Panc1 (cell line): ENCODE data around the gene SCCPDH. TPM values are rescaled to one million over a fixed set of nuclear protein-coding genes. Genes with fewer than 3 reads are reported as not detected.

Experiments
- ATAC-seq: fragments of 200-7000 bp; cut with Tn5 transposase; 2 replicates; pipeline ENCODE4 v1.9.1; 2020; ENCODE audit warnings: mild to moderate bottlenecking, moderate library complexity
- BruUV-seq: library from RNA; stranded (reverse); fragments of 400-500 nt; replicated peaks from 2 replicates; lab custom pipeline; 2021; lab: Mats Ljungman, UMichigan
- CTCF ChIA-PET: fragments of 300-600 bp; sonication (Branson Sonifier 250); formaldehyde crosslinking; loops from one replicate; lab custom pipeline; 2022; ENCODE audit warnings: antibody characterized with exemption; lab: Charles Lee
- POLR2A ChIA-PET: fragments of 300-600 bp; sonication (Branson Sonifier 250); formaldehyde crosslinking; loops from one replicate; lab custom pipeline; 2022; ENCODE audit warnings: antibody characterized with exemption; lab: Charles Lee
- DNase-seq: peaks from one replicate; pipeline ENCODE4 v3.0.0-alpha.2; 2010; ENCODE audit warnings: low read depth, low spot score
- H3K27ac ChIP-seq: 2 replicates; pipeline ENCODE4 v1.5.1; 2011; ENCODE audit warnings: mild to moderate bottlenecking, low read length, inconsistent platforms
- H3K27me3 ChIP-seq: fragments of 200-500 bp; sonication (Bioruptor generic); 2 replicates; pipeline ENCODE4 v1.6.0; 2014; ENCODE audit warnings: low read length, inconsistent platforms; ENCODE audit not compliant: control insufficient read depth, insufficient read depth
- H3K36me3 ChIP-seq: fragments of 200-500 bp; sonication (Bioruptor generic); 2 replicates; pipeline ENCODE4 v1.5.1; 2014; ENCODE audit warnings: inconsistent platforms, mild to moderate bottlenecking, low read length, moderate library complexity; ENCODE audit not compliant: control insufficient read depth, insufficient read depth
- H3K4me1 ChIP-seq: 2 replicates; pipeline ENCODE4 v1.5.1; 2011; ENCODE audit warnings: inconsistent platforms, mild to moderate bottlenecking, low read length, moderate library complexity; ENCODE audit not compliant: control insufficient read depth, insufficient read depth
- H3K4me3 ChIP-seq, 2 experiments: 2 replicates each; pipeline ENCODE4 v1.5.1; 2011 to 2012; ENCODE audit warnings: low read depth in 2 of 2, low read length in 2 of 2, mild to moderate bottlenecking in 2 of 2, inconsistent platforms in 1 of 2, moderate library complexity in 1 of 2
- H3K9me3 ChIP-seq: fragments of 200-500 bp; sonication (Bioruptor generic); 2 replicates; pipeline ENCODE4 v1.5.1; 2014; ENCODE audit warnings: low read depth, mild to moderate bottlenecking, inconsistent platforms, low read length, moderate library complexity; ENCODE audit not compliant: control insufficient read depth, insufficient read depth
- POLR2AphosphoS5 ChIP-seq: IDR thresholded peaks from 2 replicates; pipeline ENCODE4 v1.6.1; 2012; ENCODE audit warnings: mild to moderate bottlenecking, low read depth, low read length, moderate library complexity
- SIN3A ChIP-seq: IDR thresholded peaks from 2 replicates; pipeline ENCODE4 v1.6.1; 2012; ENCODE audit warnings: low read depth, mild to moderate bottlenecking, low read length, moderate library complexity, borderline replicate concordance; ENCODE audit not compliant: insufficient read depth
- TCF7L2 ChIP-seq: IDR thresholded peaks from 2 replicates; pipeline ENCODE4 v1.6.1; 2011; ENCODE audit warnings: mild to moderate bottlenecking, low read depth, low read length, inconsistent platforms
- in situ Hi-C: cut with HindIII; loops from 2 replicates; pipeline ENCODE4 v1.10.0; 2016; ENCODE audit warnings: low sequenced_read_pairs, low pct_unique_long_range_greater_than_20kb
- intact Hi-C: fragments of 100-400 bp; cut with micrococcal nuclease; formaldehyde crosslinking; loops from one replicate; pipeline ENCODE4 v1.10.0; 2022; ENCODE audit not compliant: unreplicated experiment
- total RNA-seq: library from RNA; stranded (reverse); gene quantifications from one replicate; pipeline ENCODE4 v1.2.1, GENCODE V29; 2021; ENCODE audit not compliant: unreplicated experiment
- TF ChIP-seq, protein P1 (sequence below), 2 experiments: IDR thresholded peaks; 2 replicates each; pipeline ENCODE4 v1.6.1; 2011 to 2012; ENCODE audit warnings: low read depth in 2 of 2, control low read depth in 1 of 2, low read length in 1 of 2, mild to moderate bottlenecking in 1 of 2, moderate library complexity in 1 of 2; ENCODE audit not compliant: insufficient read depth in 1 of 2
- TF ChIP-seq, protein P2 (sequence below): fragments of 450-650 bp; IDR thresholded peaks from 2 replicates; pipeline ENCODE4 v1.5.1; 2017; ENCODE audit warnings: mild to moderate bottlenecking

SCCPDH gene
- total RNA-seq, 1 experiment from 2014 or later: 40.2 TPM

DNA sequence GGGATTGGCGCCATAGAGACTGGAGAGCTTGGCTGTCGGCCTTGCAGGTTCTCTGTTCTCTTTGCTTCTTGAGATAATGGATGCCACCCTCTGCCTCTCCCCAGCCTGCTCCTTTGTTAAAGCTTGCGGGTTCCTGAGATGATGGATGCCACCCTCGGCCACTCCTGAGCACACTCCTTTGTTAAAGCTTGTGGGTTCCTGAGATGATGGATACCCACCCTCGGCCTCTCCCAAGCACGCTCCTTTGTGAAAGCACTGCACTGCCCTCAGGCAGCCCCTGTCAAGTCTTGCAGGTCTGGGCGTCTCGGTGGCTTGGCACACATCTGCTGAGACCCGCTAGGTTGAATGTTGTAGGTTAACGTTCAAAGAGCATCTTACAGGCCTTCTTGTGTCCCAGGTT is 76.5 kb downstream of the SCCPDH start:
- no peak for DNase-seq
- TF ChIP-seq, protein P1, sequence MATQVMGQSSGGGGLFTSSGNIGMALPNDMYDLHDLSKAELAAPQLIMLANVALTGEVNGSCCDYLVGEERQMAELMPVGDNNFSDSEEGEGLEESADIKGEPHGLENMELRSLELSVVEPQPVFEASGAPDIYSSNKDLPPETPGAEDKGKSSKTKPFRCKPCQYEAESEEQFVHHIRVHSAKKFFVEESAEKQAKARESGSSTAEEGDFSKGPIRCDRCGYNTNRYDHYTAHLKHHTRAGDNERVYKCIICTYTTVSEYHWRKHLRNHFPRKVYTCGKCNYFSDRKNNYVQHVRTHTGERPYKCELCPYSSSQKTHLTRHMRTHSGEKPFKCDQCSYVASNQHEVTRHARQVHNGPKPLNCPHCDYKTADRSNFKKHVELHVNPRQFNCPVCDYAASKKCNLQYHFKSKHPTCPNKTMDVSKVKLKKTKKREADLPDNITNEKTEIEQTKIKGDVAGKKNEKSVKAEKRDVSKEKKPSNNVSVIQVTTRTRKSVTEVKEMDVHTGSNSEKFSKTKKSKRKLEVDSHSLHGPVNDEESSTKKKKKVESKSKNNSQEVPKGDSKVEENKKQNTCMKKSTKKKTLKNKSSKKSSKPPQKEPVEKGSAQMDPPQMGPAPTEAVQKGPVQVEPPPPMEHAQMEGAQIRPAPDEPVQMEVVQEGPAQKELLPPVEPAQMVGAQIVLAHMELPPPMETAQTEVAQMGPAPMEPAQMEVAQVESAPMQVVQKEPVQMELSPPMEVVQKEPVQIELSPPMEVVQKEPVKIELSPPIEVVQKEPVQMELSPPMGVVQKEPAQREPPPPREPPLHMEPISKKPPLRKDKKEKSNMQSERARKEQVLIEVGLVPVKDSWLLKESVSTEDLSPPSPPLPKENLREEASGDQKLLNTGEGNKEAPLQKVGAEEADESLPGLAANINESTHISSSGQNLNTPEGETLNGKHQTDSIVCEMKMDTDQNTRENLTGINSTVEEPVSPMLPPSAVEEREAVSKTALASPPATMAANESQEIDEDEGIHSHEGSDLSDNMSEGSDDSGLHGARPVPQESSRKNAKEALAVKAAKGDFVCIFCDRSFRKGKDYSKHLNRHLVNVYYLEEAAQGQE (IDR thresholded peaks at IDR 0.05; ENCODE audit: insufficient read depth in 1 of 2, low read depth in 2 of 2, low read length in 1 of 2): no peak
- TF ChIP-seq SIN3A (no peak), POLR2AphosphoS5 (no peak), TCF7L2 (no peak)
- TF ChIP-seq, protein P2, sequence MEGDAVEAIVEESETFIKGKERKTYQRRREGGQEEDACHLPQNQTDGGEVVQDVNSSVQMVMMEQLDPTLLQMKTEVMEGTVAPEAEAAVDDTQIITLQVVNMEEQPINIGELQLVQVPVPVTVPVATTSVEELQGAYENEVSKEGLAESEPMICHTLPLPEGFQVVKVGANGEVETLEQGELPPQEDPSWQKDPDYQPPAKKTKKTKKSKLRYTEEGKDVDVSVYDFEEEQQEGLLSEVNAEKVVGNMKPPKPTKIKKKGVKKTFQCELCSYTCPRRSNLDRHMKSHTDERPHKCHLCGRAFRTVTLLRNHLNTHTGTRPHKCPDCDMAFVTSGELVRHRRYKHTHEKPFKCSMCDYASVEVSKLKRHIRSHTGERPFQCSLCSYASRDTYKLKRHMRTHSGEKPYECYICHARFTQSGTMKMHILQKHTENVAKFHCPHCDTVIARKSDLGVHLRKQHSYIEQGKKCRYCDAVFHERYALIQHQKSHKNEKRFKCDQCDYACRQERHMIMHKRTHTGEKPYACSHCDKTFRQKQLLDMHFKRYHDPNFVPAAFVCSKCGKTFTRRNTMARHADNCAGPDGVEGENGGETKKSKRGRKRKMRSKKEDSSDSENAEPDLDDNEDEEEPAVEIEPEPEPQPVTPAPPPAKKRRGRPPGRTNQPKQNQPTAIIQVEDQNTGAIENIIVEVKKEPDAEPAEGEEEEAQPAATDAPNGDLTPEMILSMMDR: no peak
- H3K36me3 ChIP-seq: no peaks in the 10 kb centered on the region
- H3K9me3 ChIP-seq: no peaks in the 10 kb centered on the region
- no peaks in the 10 kb centered on the region; the same call in 1 of the 2 replicates for H3K27me3 ChIP-seq
- intact Hi-C loops: no loop called here
- ChIA-PET POLR2A (no interaction called here), CTCF (no interaction called here)
- H3K4me1 ChIP-seq: no peaks in the 10 kb centered on the region
- in situ Hi-C loops: no loop called here
- H3K4me3 ChIP-seq: no peak overlapping the region
- no peak for ATAC-seq
- no TSS peak for BruUV-seq
- H3K27ac ChIP-seq: no peak overlapping the region

DNA sequence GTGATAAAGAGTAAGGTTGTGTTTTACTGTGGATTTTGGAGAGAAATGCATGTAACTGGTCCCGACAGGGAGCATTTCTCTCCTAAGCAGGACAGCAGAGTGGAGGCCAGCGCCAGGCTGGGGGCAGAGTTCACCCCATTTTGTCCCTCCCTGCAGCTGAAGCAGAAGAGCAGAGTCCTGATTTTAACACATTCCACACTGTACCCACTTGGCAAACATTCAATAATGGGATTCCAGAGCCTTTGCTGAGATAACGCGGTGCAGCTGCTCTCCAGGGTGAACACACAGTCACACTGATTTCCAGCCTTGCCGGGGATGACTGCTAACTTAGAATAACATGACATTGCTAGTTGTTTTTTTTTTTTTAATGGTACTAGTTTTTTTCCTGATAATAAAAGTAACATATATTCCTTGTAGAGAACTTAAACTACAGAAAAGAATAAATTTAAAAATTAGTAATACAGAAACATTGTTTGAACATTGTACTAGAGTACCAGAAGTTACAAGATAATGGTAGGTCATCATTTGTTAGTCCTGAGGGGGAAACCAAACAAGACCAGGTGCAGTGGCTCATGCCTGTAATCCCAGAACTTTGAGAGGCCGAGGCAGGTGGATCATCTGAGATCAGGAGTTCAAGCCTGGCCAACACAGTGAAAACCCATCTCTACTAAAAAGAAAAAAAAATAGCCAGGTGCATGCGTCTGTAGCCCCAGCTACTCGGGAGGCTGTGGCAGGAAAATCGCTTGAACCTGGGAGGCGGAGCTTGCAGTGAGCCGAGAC is 77.2 kb downstream of the SCCPDH start:
- TF ChIP-seq SIN3A (no peak), POLR2AphosphoS5 (no peak), TCF7L2 (no peak)
- TF ChIP-seq, protein P1 (IDR thresholded peaks at IDR 0.05; ENCODE audit: insufficient read depth in 1 of 2, low read depth in 2 of 2, low read length in 1 of 2): no peak
- TF ChIP-seq, protein P2: no peak
- H3K36me3 ChIP-seq: no peaks in the 10 kb centered on the region
- ChIA-PET CTCF (no interaction called here), POLR2A (no interaction called here)
- no peak overlapping the region for H3K4me3 ChIP-seq
- H3K27ac ChIP-seq: no peak overlapping the region
- no peaks in the 10 kb centered on the region for H3K4me1 ChIP-seq
- ATAC-seq (no peak), DNase-seq (no peak)
- no peaks in the 10 kb centered on the region; the same call in 1 of the 2 replicates for H3K27me3 ChIP-seq
- intact Hi-C loops: no loop called here
- BruUV-seq: no TSS peak
- H3K9me3 ChIP-seq: no peaks in the 10 kb centered on the region
- in situ Hi-C loops: no loop called here
